Caco-2 (cell line): ENCODE data around the gene CST6. TPM values are rescaled to one million over a fixed set of nuclear protein-coding genes. Genes with fewer than 3 reads are reported as not detected.

Experiments
- BruUV-seq: library from RNA; stranded (reverse); fragments of 400-500 nt; replicated peaks from 2 replicates; lab custom pipeline; 2021; lab: Mats Ljungman, UMichigan
- CTCF ChIA-PET: fragments of 300-600 bp; sonication (Branson Sonifier 250); formaldehyde crosslinking; loops from one replicate; lab custom pipeline; 2022; ENCODE audit warnings: antibody characterized with exemption; lab: Charles Lee
- POLR2A ChIA-PET: fragments of 300-600 bp; sonication (Branson Sonifier 250); formaldehyde crosslinking; loops from one replicate; lab custom pipeline; 2022; ENCODE audit warnings: antibody characterized with exemption; lab: Charles Lee
- DNase-seq, 2 experiments: peaks; one replicate each; pipeline versions ENCODE4 v3.0.0 to v3.0.0-alpha.2; 2020 to 2022
- H3K27me3 ChIP-seq: replicated peaks from 2 replicates; pipeline ENCODE4 v1.6.0; 2011; ENCODE audit warnings: low read length; ENCODE audit not compliant: control insufficient read depth, insufficient read depth
- H3K36me3 ChIP-seq: 2 replicates; pipeline ENCODE4 v1.5.1; 2011; ENCODE audit warnings: low read length; ENCODE audit not compliant: control insufficient read depth, insufficient read depth
- H3K4me1 ChIP-seq: fragments of 250-450 bp; sonication (Bioruptor Pico); 2 replicates; pipeline ENCODE4 v1.5.1; 2020; ENCODE audit warnings: mild to moderate bottlenecking
- H3K4me3 ChIP-seq: 2 replicates; pipeline ENCODE4 v1.5.1; 2011; ENCODE audit warnings: low read depth, mild to moderate bottlenecking, control low read depth, low read length
- H3K9me3 ChIP-seq: fragments of 250-450 bp; sonication (Bioruptor Pico); 2 replicates; pipeline ENCODE4 v1.5.1; 2020; ENCODE audit warnings: mild to moderate bottlenecking, moderate library complexity
- H3K27ac Mint-ChIP-seq: one replicate; pipeline ENCODE4 v1.8.0; 2022; ENCODE audit warnings: mixed read lengths; ENCODE audit not compliant: unreplicated experiment
- H3K27me3 Mint-ChIP-seq: one replicate; pipeline ENCODE4 v1.8.0; 2022; ENCODE audit warnings: mixed read lengths; ENCODE audit not compliant: insufficient read depth, unreplicated experiment
- H3K36me3 Mint-ChIP-seq: one replicate; pipeline ENCODE4 v1.8.0; 2022; ENCODE audit warnings: mild to moderate bottlenecking, mixed read lengths; ENCODE audit not compliant: insufficient read depth, unreplicated experiment
- H3K4me1 Mint-ChIP-seq: one replicate; pipeline ENCODE4 v1.8.0; 2022; ENCODE audit warnings: low read depth, mixed read lengths; ENCODE audit not compliant: unreplicated experiment
- H3K4me3 Mint-ChIP-seq: one replicate; pipeline ENCODE4 v1.8.0; 2022; ENCODE audit warnings: mild to moderate bottlenecking, moderate library complexity, mixed read lengths; ENCODE audit not compliant: unreplicated experiment
- H3K9me3 Mint-ChIP-seq: one replicate; pipeline ENCODE4 v1.8.0; 2022; ENCODE audit warnings: mixed read lengths; ENCODE audit not compliant: unreplicated experiment
- CTCF ChIP-seq, 2 experiments: fragments of 200-600 bp in 1 of 2; IDR thresholded peaks; 1 replicate in 1 of 2; 2 replicates in 1 of 2; pipeline versions ENCODE4 v1.5.1 to v1.8.0; 2011 to 2022; ENCODE audit warnings: antibody characterized with exemption in 1 of 2, control low read depth in 1 of 2, inconsistent platforms in 1 of 2, low read depth in 1 of 2, low read length in 1 of 2, mild to moderate bottlenecking in 1 of 2, moderate library complexity in 1 of 2; ENCODE audit not compliant: insufficient read depth in 1 of 2, severe bottlenecking in 1 of 2, unreplicated experiment in 1 of 2
- intact Hi-C: fragments of 100-400 bp; cut with micrococcal nuclease; formaldehyde crosslinking; loops from one replicate; pipeline ENCODE4 v1.10.0; 2022; ENCODE audit not compliant: unreplicated experiment
- total RNA-seq: library from RNA; stranded (reverse); gene quantifications from 2 replicates; pipeline ENCODE4 v1.2.3, GENCODE V29; 2022

CST6 gene
- total RNA-seq, 1 experiment from 2014 or later, result not detected

- H3K4me3 Mint-ChIP-seq, result peak overlapping the region; percentile 12
- intact Hi-C loops, result no loop called here
- no peaks in the 10 kb centered on the region for H3K9me3 Mint-ChIP-seq
- H3K27me3 Mint-ChIP-seq, result no peaks in the 10 kb centered on the region
- peak; percentile 75 to 87 for DNase-seq
- peak; percentile 93 to 96 for TF ChIP-seq CTCF (IDR thresholded peaks at IDR 0.05; ENCODE audit: insufficient read depth in 1 of 2, low read depth in 1 of 2, low read length in 1 of 2, severe bottlenecking in 1 of 2, unreplicated experiment in 1 of 2)
- POLR2A ChIA-PET, result no interaction called here
- H3K36me3 ChIP-seq, result no peaks in the 10 kb centered on the region
- no peaks in the 10 kb centered on the region for H3K4me1 Mint-ChIP-seq
- H3K27ac Mint-ChIP-seq, result no peak overlapping the region
- H3K27me3 ChIP-seq, result no peaks in the 10 kb centered on the region
- no TSS peak for BruUV-seq
- no peak overlapping the region for H3K4me3 ChIP-seq
- no peaks in the 10 kb centered on the region for H3K9me3 ChIP-seq
- H3K36me3 Mint-ChIP-seq, result no peaks in the 10 kb centered on the region
- H3K4me1 ChIP-seq, result 0 out of 2 replicates have a peak, but pooled peaks cover 4% of the 10 kb centered on the region
- CTCF ChIA-PET, result interaction anchor here (0.6 to 1.7 kb wide), 11 partner anchors 13 to 155 kb away, joined by 3 to 8 read pairs (median 3); partner anchors contain the start of gene CCDC85B
These were observed 33.4 kb downstream of the CST6 start for GRCh38 chr11:66045177-66045639.

GRCh38 chr11:66046901-66047300 lies 35.1 kb downstream of the CST6 start:
- no peaks in the 10 kb centered on the region for H3K27me3 ChIP-seq
- Mint-ChIP-seq H3K36me3 (no peaks in the 10 kb centered on the region), H3K9me3 (no peaks in the 10 kb centered on the region), H3K27me3 (no peaks in the 10 kb centered on the region), H3K4me1 (peaks cover 7% of the 10 kb centered on the region), H3K27ac (no peak overlapping the region), H3K4me3 (no peak overlapping the region)
- intact Hi-C loops, result no loop called here
- ChIA-PET POLR2A (no interaction called here), CTCF (no interaction called here)
- BruUV-seq, result no TSS peak
- no peaks in the 10 kb centered on the region for H3K9me3 ChIP-seq
- no peaks in the 10 kb centered on the region for H3K36me3 ChIP-seq
- no peak overlapping the region for H3K4me3 ChIP-seq
- H3K4me1 ChIP-seq, result peaks cover 11% of the 10 kb centered on the region
- no peak for TF ChIP-seq CTCF (IDR thresholded peaks at IDR 0.05; ENCODE audit: insufficient read depth in 1 of 2, low read depth in 1 of 2, low read length in 1 of 2, severe bottlenecking in 1 of 2, unreplicated experiment in 1 of 2)
- no peak for DNase-seq

GRCh38 chr11:66047541-66048365 lies 35.9 kb downstream of the CST6 start:
- Histone ChIP-seq H3K36me3 (no peaks in the 10 kb centered on the region), H3K4me3 (no peak overlapping the region), H3K9me3 (no peaks in the 10 kb centered on the region), H3K27me3 (no peaks in the 10 kb centered on the region), H3K4me1 (peaks cover 11% of the 10 kb centered on the region)
- Mint-ChIP-seq H3K4me1 (peaks cover 7% of the 10 kb centered on the region), H3K9me3 (no peaks in the 10 kb centered on the region), H3K27ac (no peak overlapping the region), H3K27me3 (no peaks in the 10 kb centered on the region), H3K36me3 (peaks cover 8% of the 10 kb centered on the region), H3K4me3 (no peak overlapping the region)
- intact Hi-C loops, result no loop called here
- CTCF ChIA-PET, result interaction anchor here (0.6 kb wide), 1 partner anchor 21 kb away, joined by 3 read pairs; no protein-coding TSS in a partner anchor
- POLR2A ChIA-PET, result no interaction called here
- BruUV-seq, result no TSS peak
- TF ChIP-seq CTCF (IDR thresholded peaks at IDR 0.05; ENCODE audit: insufficient read depth in 1 of 2, low read depth in 1 of 2, low read length in 1 of 2, severe bottlenecking in 1 of 2, unreplicated experiment in 1 of 2), result no peak
- DNase-seq, result no peak
